H9 (cell line): Measurements from ENCODE around the gene SV2C. TPM values are rescaled to one million over a fixed set of nuclear protein-coding genes. Genes with fewer than 3 reads are reported as not detected.
A peak's percentile ranks its signal among the peaks of the same experiment; 100 is the strongest.

Source experiments
- DNase-seq: peaks from one replicate; pipeline ENCODE4 v3.0.0-alpha.2; 2017
- H2AFZ ChIP-seq: one replicate; pipeline ENCODE4 v1.6.1; 2013; ENCODE audit warnings: mild to moderate bottlenecking, low read length, control low read depth, moderate library complexity
- H2AK5ac ChIP-seq: 2 replicates; pipeline ENCODE4 v1.6.1; 2013; ENCODE audit warnings: low read length, control low read depth, mixed read lengths; ENCODE audit not compliant: insufficient read length
- H2BK120ac ChIP-seq: one replicate; pipeline ENCODE4 v1.6.1; 2013; ENCODE audit warnings: low read depth, mild to moderate bottlenecking, low read length, control low read depth, inconsistent platforms; ENCODE audit not compliant: poor library complexity, severe bottlenecking
- H2BK12ac ChIP-seq: 2 replicates; pipeline ENCODE4 v1.6.1; 2013; ENCODE audit warnings: low read length, control low read depth, mixed read lengths, low read depth; ENCODE audit not compliant: insufficient read length
- H2BK15ac ChIP-seq: 2 replicates; pipeline ENCODE4 v1.6.1; 2013; ENCODE audit warnings: low read depth, low read length, control low read depth
- H2BK20ac ChIP-seq: one replicate; pipeline ENCODE4 v1.6.1; 2013; ENCODE audit warnings: low read depth, mild to moderate bottlenecking, low read length, control low read depth, inconsistent platforms; ENCODE audit not compliant: poor library complexity, severe bottlenecking
- H2BK5ac ChIP-seq: 2 replicates; pipeline ENCODE4 v1.6.1; 2013; ENCODE audit warnings: low read length, control low read depth, mixed read lengths; ENCODE audit not compliant: insufficient read length
- H3K14ac ChIP-seq: 2 replicates; pipeline ENCODE4 v1.6.1; 2013; ENCODE audit warnings: low read length, control low read depth; ENCODE audit not compliant: insufficient read depth
- H3K18ac ChIP-seq: 2 replicates; pipeline ENCODE4 v1.6.1; 2013; ENCODE audit warnings: low read depth, mild to moderate bottlenecking, mixed read lengths, low read length, control low read depth; ENCODE audit not compliant: insufficient read length
- H3K23ac ChIP-seq: 2 replicates; pipeline ENCODE4 v1.6.1; 2013; ENCODE audit warnings: low read length, control low read depth, mixed read lengths, low read depth; ENCODE audit not compliant: insufficient read length
- H3K23me2 ChIP-seq: 2 replicates; pipeline ENCODE4 v1.6.1; 2013; ENCODE audit warnings: low read depth, mild to moderate bottlenecking, mixed read lengths, low read length, control low read depth; ENCODE audit not compliant: insufficient read length, poor library complexity, severe bottlenecking
- H3K27ac ChIP-seq: 2 replicates; pipeline ENCODE4 v1.5.1; 2013; ENCODE audit warnings: low read length, control low read depth, mixed read lengths, low read depth; ENCODE audit not compliant: insufficient read length
- H3K27me3 ChIP-seq: 2 replicates; pipeline ENCODE4 v1.6.1; 2013; ENCODE audit warnings: low read length, control low read depth, inconsistent platforms; ENCODE audit not compliant: insufficient read depth
- H3K4ac ChIP-seq: 2 replicates; pipeline ENCODE4 v1.6.1; 2013; ENCODE audit warnings: low read depth, mild to moderate bottlenecking, control low read depth, inconsistent platforms, low read length, moderate library complexity
- H3K4me1 ChIP-seq: 2 replicates; pipeline ENCODE4 v1.6.1; 2013; ENCODE audit warnings: low read length, control low read depth, inconsistent platforms; ENCODE audit not compliant: insufficient read depth
- H3K4me2 ChIP-seq: 2 replicates; pipeline ENCODE4 v1.6.1; 2013; ENCODE audit warnings: low read length, control low read depth, mixed read lengths; ENCODE audit not compliant: insufficient read length, insufficient read depth
- H3K56ac ChIP-seq: 2 replicates; pipeline ENCODE4 v1.6.1; 2013; ENCODE audit warnings: low read depth, mild to moderate bottlenecking, mixed read lengths, low read length, control low read depth; ENCODE audit not compliant: insufficient read length
- H3K79me1 ChIP-seq: 2 replicates; pipeline ENCODE4 v1.6.1; 2013; ENCODE audit warnings: low read depth, mild to moderate bottlenecking, moderate library complexity, low read length, control low read depth, inconsistent platforms; ENCODE audit not compliant: insufficient read depth, poor library complexity, severe bottlenecking
- H3K79me2 ChIP-seq: 2 replicates; pipeline ENCODE4 v1.6.1; 2013; ENCODE audit warnings: low read length, control low read depth, inconsistent platforms; ENCODE audit not compliant: insufficient read depth
- H3K9ac ChIP-seq: 2 replicates; pipeline ENCODE4 v1.6.1; 2013; ENCODE audit warnings: low read length, control low read depth, mixed read lengths; ENCODE audit not compliant: insufficient read length; ENCODE audit errors: extremely low read depth
- H3K9me3 ChIP-seq: one replicate; pipeline ENCODE4 v1.6.1; 2013; ENCODE audit warnings: low read depth, low read length, inconsistent platforms; ENCODE audit not compliant: control insufficient read depth
- H3T11ph ChIP-seq: one replicate; pipeline ENCODE4 v1.6.1; 2013; ENCODE audit warnings: mild to moderate bottlenecking, low read length, control low read depth, inconsistent platforms
- H4K20me1 ChIP-seq: one replicate; pipeline ENCODE4 v1.6.1; 2013; ENCODE audit not compliant: control insufficient read depth, insufficient read length, insufficient read depth
- H4K5ac ChIP-seq: 2 replicates; pipeline ENCODE4 v1.6.1; 2013; ENCODE audit warnings: low read depth, mild to moderate bottlenecking, mixed read lengths, low read length, control low read depth; ENCODE audit not compliant: insufficient read length
- H4K8ac ChIP-seq: replicated peaks from 2 replicates; pipeline ENCODE4 v1.6.1; 2013; ENCODE audit warnings: low read length, control low read depth, mixed read lengths, low read depth; ENCODE audit not compliant: insufficient read length
- H4K91ac ChIP-seq: 2 replicates; pipeline ENCODE4 v1.6.1; 2013; ENCODE audit warnings: low read depth, mild to moderate bottlenecking, moderate library complexity, mixed read lengths, low read length, control low read depth; ENCODE audit not compliant: insufficient read length
- H3K27ac Mint-ChIP-seq, 3 experiments: 2 replicates in 2 of 3; 3 replicates in 1 of 3; pipeline ENCODE4 v1.8.0; 2020 to 2021; ENCODE audit warnings: mixed read lengths in 3 of 3, mild to moderate bottlenecking in 1 of 3, moderate library complexity in 1 of 3
- H3K27me3 Mint-ChIP-seq: 2 replicates; pipeline ENCODE4 v1.8.0; 2021; ENCODE audit warnings: low read depth, mild to moderate bottlenecking, moderate library complexity, mixed read lengths
- H3K36me3 Mint-ChIP-seq, 3 experiments: 2 replicates in 2 of 3; 3 replicates in 1 of 3; pipeline ENCODE4 v1.8.0; 2020 to 2021; ENCODE audit warnings: low read depth in 3 of 3, mixed read lengths in 3 of 3; ENCODE audit not compliant: insufficient read depth in 1 of 3
- H3K4me1 Mint-ChIP-seq, 2 experiments: 2 replicates each; pipeline ENCODE4 v1.8.0; 2020; ENCODE audit warnings: mixed read lengths in 2 of 2
- H3K4me3 Mint-ChIP-seq, 2 experiments: 2 replicates in 1 of 2; 3 replicates in 1 of 2; pipeline ENCODE4 v1.8.0; 2020 to 2021; ENCODE audit warnings: mild to moderate bottlenecking in 2 of 2, mixed read lengths in 2 of 2, moderate library complexity in 1 of 2
- H3K9me3 Mint-ChIP-seq, 2 experiments: 2 replicates in 1 of 2; 3 replicates in 1 of 2; pipeline ENCODE4 v1.8.0; 2020; ENCODE audit warnings: mild to moderate bottlenecking in 2 of 2, mixed read lengths in 2 of 2, moderate library complexity in 1 of 2
- CTCF ChIP-seq: fragments of 200-600 bp; sonication (generic); conservative IDR thresholded peaks from 3 replicates; pipeline ENCODE4 v1.8.0; 2021; ENCODE audit warnings: antibody characterized with exemption, mild to moderate bottlenecking
- WGBS: extraction: QIAGEN DNeasy Blood & Tissue Kit; methylation state at CpG from one replicate; pipeline ENCODE4 v1.1.7; 2013; ENCODE audit warnings: missing lambda C conversion rate, low lambda C conversion rate, mixed read lengths; ENCODE audit not compliant: insufficient read length; ENCODE audit errors: extremely low coverage; 5-methylcytosine and 5-hydroxymethylcytosine counted together
- total RNA-seq: library from RNA; stranded (reverse); gene quantifications from 2 replicates; pipeline ENCODE4 v1.2.1, GENCODE V29; 2021

SV2C gene
- total RNA-seq, 1 experiment from 2014 or later = 0.09 TPM

GRCh38 chr5:76197726-76198125 lies 114.5 kb downstream of the SV2C start:
- H4K8ac ChIP-seq = no peak overlapping the region
- H3K14ac ChIP-seq = no peak overlapping the region
- no peak overlapping the region for H3K4ac ChIP-seq
- no peak overlapping the region for H2BK5ac ChIP-seq
- no peaks in the 10 kb centered on the region for H4K20me1 ChIP-seq
- Mint-ChIP-seq H3K36me3 (no peaks in the 10 kb centered on the region), H3K4me1 (peaks cover 50 to 52% of the 10 kb centered on the region in 2 experiments), H3K4me3 (no peak overlapping the region), H3K27me3 (no peaks in the 10 kb centered on the region), H3K27ac (peak overlapping the region; percentile 20 to 77 (median 47); a peak in 5 of 7 replicates), H3K9me3 (no peaks in the 10 kb centered on the region)
- no peak overlapping the region for H4K5ac ChIP-seq
- no peak overlapping the region for H2BK15ac ChIP-seq
- H2AFZ ChIP-seq = no peak overlapping the region
- H3K23me2 ChIP-seq = no peaks in the 10 kb centered on the region
- no peaks in the 10 kb centered on the region for H3K9me3 ChIP-seq
- no peak overlapping the region for H3K23ac ChIP-seq
- no peak overlapping the region for H4K91ac ChIP-seq
- H2AK5ac ChIP-seq = no peak overlapping the region
- no peaks in the 10 kb centered on the region for H3K27me3 ChIP-seq
- no peak overlapping the region for H3K9ac ChIP-seq
- peaks cover 18% of the 10 kb centered on the region; the same call in 1 of the 2 replicates for H3K4me1 ChIP-seq
- H2BK20ac ChIP-seq = no peak overlapping the region
- no peak overlapping the region for H3T11ph ChIP-seq
- H3K4me2 ChIP-seq = no peak overlapping the region
- TF ChIP-seq CTCF = no peak
- no peak overlapping the region for H3K27ac ChIP-seq
- H2BK12ac ChIP-seq = no peak overlapping the region
- no CpG with 5 or more reads among the region's 3 CpGs for WGBS
- H3K18ac ChIP-seq = no peak overlapping the region
- H3K56ac ChIP-seq = no peak overlapping the region
- H3K79me2 ChIP-seq = no peaks in the 10 kb centered on the region
- H2BK120ac ChIP-seq = no peak overlapping the region
- DNase-seq = no peak
- H3K79me1 ChIP-seq = no peaks in the 10 kb centered on the region
